ENCODE measurements around the gene SPATA9.

DNA sequence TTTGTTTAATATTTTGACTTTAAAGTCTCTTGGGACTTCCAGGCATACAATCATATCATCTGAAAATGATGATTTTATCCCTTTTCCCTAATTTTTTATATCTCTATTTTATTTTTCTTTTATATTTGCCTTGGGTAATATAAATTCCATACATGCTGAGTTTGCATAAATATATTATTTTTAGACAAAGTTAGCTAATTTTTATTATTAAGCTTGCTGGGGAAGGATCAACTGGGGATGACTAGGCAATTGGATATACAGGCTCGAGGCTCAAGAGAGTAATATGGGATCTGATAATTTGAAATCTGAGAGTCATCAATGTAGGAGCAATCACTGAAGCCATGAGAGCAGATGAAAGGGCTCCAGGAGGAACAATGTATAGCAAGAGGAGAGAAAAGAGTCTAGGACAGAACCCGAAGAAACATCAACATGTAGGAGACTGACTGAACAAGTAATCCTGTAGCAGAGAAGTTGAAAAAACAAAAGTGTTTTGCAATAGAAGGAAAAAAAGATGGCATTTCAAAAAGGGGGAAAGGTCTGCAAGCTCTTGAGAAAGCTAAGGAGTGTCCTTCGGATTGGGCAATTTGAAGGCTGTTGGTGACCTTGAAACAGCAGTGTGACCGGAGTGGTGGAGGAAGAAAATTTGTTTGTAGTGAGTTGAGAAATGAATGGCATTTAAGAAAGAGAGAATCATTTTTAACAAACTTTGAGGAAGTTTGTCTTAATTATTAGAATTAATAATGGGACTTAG, 31.3 kb upstream of the SPATA9 start:
- TF ChIP-seq CHD2 (IDR thresholded peaks at IDR 0.05; ENCODE audit: low read depth, low read length) (no peak), ZNF584 (CRISPR knock-in tag; IDR thresholded peaks at IDR 0.05; ENCODE audit: low read depth) (no peak), ILF3 (IDR thresholded peaks at IDR 0.05; ENCODE audit: borderline replicate concordance) (no peak)
